ENCODE results near the gene EHD4.

EHD4 gene

DNA sequence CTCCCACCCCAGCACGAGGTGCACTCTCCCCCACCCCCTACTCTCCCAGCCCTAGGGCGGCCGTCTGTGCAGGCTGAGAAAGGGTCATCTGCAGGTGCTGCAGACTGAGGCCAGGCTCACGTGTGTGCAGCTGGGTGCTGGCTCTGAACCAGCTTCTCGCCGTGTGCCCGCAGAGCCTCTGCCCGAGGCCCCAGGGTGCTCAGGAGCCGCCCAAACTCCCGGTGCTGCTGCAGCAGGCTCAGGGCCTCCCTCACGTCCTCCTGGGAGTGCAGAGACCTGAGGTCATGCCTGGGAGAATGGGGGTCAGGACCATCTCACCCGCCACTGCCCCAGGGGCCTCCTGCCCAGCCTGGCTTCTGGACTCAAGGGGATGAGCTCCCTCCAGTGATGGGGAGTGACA, 95.7 kb downstream of the EHD4 start:
- no peak overlapping the region for H3K4me2 ChIP-seq (ENCODE audit: insufficient read depth, low read length, poor library complexity, severe bottlenecking)
- H3K79me1 ChIP-seq (ENCODE audit: low read depth, low read length), result no peaks in the 10 kb centered on the region
- no peak overlapping the region for H3K14ac ChIP-seq (ENCODE audit: low read length)
- no CpG with 5 or more reads among the region's 12 CpGs for WGBS, 2 donors (ENCODE audit: extremely low coverage in 2 of 2, insufficient read length in 2 of 2, insufficient replicate concordance in 1 of 2)
- H2BK5ac ChIP-seq (ENCODE audit: low read length), result peak overlapping the region; percentile 46
- no peak overlapping the region for H2BK120ac ChIP-seq (ENCODE audit: low read depth, low read length)
- no peak overlapping the region for H3K4ac ChIP-seq (ENCODE audit: low read length)
- H3K4me1 ChIP-seq (ENCODE audit: control insufficient read depth in 2 of 2, insufficient read depth in 1 of 2, low read depth in 1 of 2, low read length in 2 of 2), result peaks cover 1 to 6% of the 10 kb centered on the region in 2 donors
- peak overlapping the region; percentile 56 for H2BK15ac ChIP-seq (ENCODE audit: low read length)
- H2AK5ac ChIP-seq (ENCODE audit: low read depth, low read length), result peak overlapping the region; percentile 60
- H3K36me3 ChIP-seq (replicated peaks in 1 of 2; ENCODE audit: control insufficient read depth in 2 of 2, insufficient read depth in 2 of 2, low read length in 2 of 2), result no peaks in the 10 kb centered on the region
- H3K9me3 ChIP-seq (replicated peaks in 1 of 2; ENCODE audit: control insufficient read depth in 2 of 2, insufficient read depth in 1 of 2, low read depth in 1 of 2, low read length in 2 of 2), result peaks cover 0 to 3% of the 10 kb centered on the region in 2 donors
- peak overlapping the region; percentile 73 for H3K18ac ChIP-seq (ENCODE audit: low read length)
- H3K27ac ChIP-seq (replicated peaks; ENCODE audit: low read length), result no peak overlapping the region
- no peak overlapping the region for H2BK12ac ChIP-seq (ENCODE audit: low read length)
- no peak overlapping the region for H3K23ac ChIP-seq (ENCODE audit: low read depth, low read length, poor library complexity)
- no peak overlapping the region for H4K91ac ChIP-seq (ENCODE audit: low read depth, low read length, poor library complexity)
- H3K4me3 ChIP-seq (ENCODE audit: low read length in 2 of 2), result no peak overlapping the region
- H4K8ac ChIP-seq (ENCODE audit: low read depth, low read length), result no peak overlapping the region
- H3K9ac ChIP-seq (ENCODE audit: low read depth, low read length, poor library complexity), result peak overlapping the region; percentile 50
- DNase-seq (ENCODE audit: low spot score), result no peak
- peaks cover 0 to 34% (median 14%) of the 10 kb centered on the region in 3 experiments for H3K27me3 ChIP-seq (ENCODE audit: control insufficient read depth in 3 of 3, insufficient read depth in 3 of 3, low read depth in 1 of 3, low read length in 3 of 3)
- no peak overlapping the region for H2AFZ ChIP-seq (ENCODE audit: low read length)

GRCh38 chr15:41876007-41876406, 96.3 kb downstream of the EHD4 start:
- peaks cover 1 to 3% of the 10 kb centered on the region in 2 donors for H3K4me1 ChIP-seq (ENCODE audit: control insufficient read depth in 2 of 2, insufficient read depth in 1 of 2, low read depth in 1 of 2, low read length in 2 of 2)
- H3K79me1 ChIP-seq (ENCODE audit: low read depth, low read length), result no peaks in the 10 kb centered on the region
- peak overlapping the region; percentile 24 for H3K18ac ChIP-seq (ENCODE audit: low read length)
- H3K23ac ChIP-seq (ENCODE audit: low read depth, low read length, poor library complexity), result no peak overlapping the region
- no peak overlapping the region for H3K4me3 ChIP-seq (ENCODE audit: low read length in 2 of 2)
- no peaks in the 10 kb centered on the region for H3K36me3 ChIP-seq (replicated peaks in 1 of 2; ENCODE audit: control insufficient read depth in 2 of 2, insufficient read depth in 2 of 2, low read length in 2 of 2)
- H2BK12ac ChIP-seq (ENCODE audit: low read length), result no peak overlapping the region
- peak overlapping the region; percentile 25 for H3K14ac ChIP-seq (ENCODE audit: low read length)
- H2AK5ac ChIP-seq (ENCODE audit: low read depth, low read length), result peak overlapping the region; percentile 50
- peak overlapping the region; percentile 56 for H2BK15ac ChIP-seq (ENCODE audit: low read length)
- H3K27ac ChIP-seq (replicated peaks; ENCODE audit: low read length), result no peak overlapping the region
- H3K9me3 ChIP-seq (replicated peaks in 1 of 2; ENCODE audit: control insufficient read depth in 2 of 2, insufficient read depth in 1 of 2, low read depth in 1 of 2, low read length in 2 of 2), result no peaks in the 10 kb centered on the region
- H3K9ac ChIP-seq (ENCODE audit: low read depth, low read length, poor library complexity), result peak overlapping the region; percentile 3
- H4K91ac ChIP-seq (ENCODE audit: low read depth, low read length, poor library complexity), result no peak overlapping the region
- DNase-seq (ENCODE audit: low spot score), result no peak
- no peak overlapping the region for H3K4ac ChIP-seq (ENCODE audit: low read length)
- no peak overlapping the region for H4K8ac ChIP-seq (ENCODE audit: low read depth, low read length)
- H2AFZ ChIP-seq (ENCODE audit: low read length), result no peak overlapping the region
- H3K27me3 ChIP-seq (ENCODE audit: control insufficient read depth in 3 of 3, insufficient read depth in 3 of 3, low read depth in 1 of 3, low read length in 3 of 3), result peaks cover 0 to 27% (median 7%) of the 10 kb centered on the region in 3 experiments
- no CpG with 5 or more reads among the region's 13 CpGs for WGBS, 2 donors (ENCODE audit: extremely low coverage in 2 of 2, insufficient read length in 2 of 2, insufficient replicate concordance in 1 of 2)
- no peak overlapping the region for H2BK120ac ChIP-seq (ENCODE audit: low read depth, low read length)
- H3K4me2 ChIP-seq (ENCODE audit: insufficient read depth, low read length, poor library complexity, severe bottlenecking), result no peak overlapping the region
- peak overlapping the region; percentile 45 for H2BK5ac ChIP-seq (ENCODE audit: low read length)

DNA sequence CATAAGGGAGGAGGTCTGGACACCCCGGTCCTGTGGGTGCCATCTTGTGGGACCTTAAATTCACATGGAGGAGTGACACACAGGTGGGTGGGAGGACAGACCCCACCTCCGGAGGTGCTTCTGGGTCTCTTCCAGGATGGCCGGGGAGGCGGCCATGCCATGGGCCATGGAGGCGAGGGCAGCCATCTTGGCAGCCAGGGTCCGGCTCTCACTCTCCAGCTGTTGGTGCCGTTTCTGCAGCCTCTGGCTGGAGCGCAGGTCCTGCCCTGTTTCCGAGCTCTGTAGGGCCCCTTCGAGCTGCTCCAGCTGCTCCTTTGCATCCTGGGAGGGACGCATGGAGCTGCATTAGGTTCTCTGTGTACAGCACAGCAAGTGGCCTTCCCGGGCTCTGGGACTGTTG, 97.6 kb downstream of the EHD4 start:
- Histone ChIP-seq H3K18ac (ENCODE audit: low read length) (no peak overlapping the region), H3K23ac (ENCODE audit: low read depth, low read length, poor library complexity) (no peak overlapping the region), H3K27ac (replicated peaks; ENCODE audit: low read length) (no peak overlapping the region), H3K36me3 (replicated peaks in 1 of 2; ENCODE audit: control insufficient read depth in 2 of 2, insufficient read depth in 2 of 2, low read length in 2 of 2) (no peaks in the 10 kb centered on the region), H2BK120ac (ENCODE audit: low read depth, low read length) (no peak overlapping the region), H4K8ac (ENCODE audit: low read depth, low read length) (no peak overlapping the region), H2AFZ (ENCODE audit: low read length) (no peak overlapping the region), H4K91ac (ENCODE audit: low read depth, low read length, poor library complexity) (no peak overlapping the region), H3K4me1 (ENCODE audit: control insufficient read depth in 2 of 2, insufficient read depth in 1 of 2, low read depth in 1 of 2, low read length in 2 of 2) (peaks cover 3 to 5% of the 10 kb centered on the region in 2 donors), H3K4me3 (ENCODE audit: low read length in 2 of 2) (no peak overlapping the region), H2BK15ac (ENCODE audit: low read length) (no peak overlapping the region), H3K4me2 (ENCODE audit: insufficient read depth, low read length, poor library complexity, severe bottlenecking) (no peak overlapping the region), H2BK5ac (ENCODE audit: low read length) (peak overlapping the region; percentile 44), H3K4ac (ENCODE audit: low read length) (no peak overlapping the region), H3K79me1 (ENCODE audit: low read depth, low read length) (no peaks in the 10 kb centered on the region), H2AK5ac (ENCODE audit: low read depth, low read length) (peak overlapping the region; percentile 50), H3K14ac (ENCODE audit: low read length) (no peak overlapping the region), H3K27me3 (ENCODE audit: control insufficient read depth in 3 of 3, insufficient read depth in 3 of 3, low read depth in 1 of 3, low read length in 3 of 3) (peaks cover 0 to 17% (median 2%) of the 10 kb centered on the region in 3 experiments), H3K9me3 (replicated peaks in 1 of 2; ENCODE audit: control insufficient read depth in 2 of 2, insufficient read depth in 1 of 2, low read depth in 1 of 2, low read length in 2 of 2) (no peaks in the 10 kb centered on the region), H2BK12ac (ENCODE audit: low read length) (peak overlapping the region; percentile 79), H3K9ac (ENCODE audit: low read depth, low read length, poor library complexity) (no peak overlapping the region)
- DNase-seq (ENCODE audit: low spot score), result no peak
- WGBS, 2 donors (ENCODE audit: extremely low coverage in 2 of 2, insufficient read length in 2 of 2, insufficient replicate concordance in 1 of 2), result no CpG with 5 or more reads among the region's 12 CpGs

DNA sequence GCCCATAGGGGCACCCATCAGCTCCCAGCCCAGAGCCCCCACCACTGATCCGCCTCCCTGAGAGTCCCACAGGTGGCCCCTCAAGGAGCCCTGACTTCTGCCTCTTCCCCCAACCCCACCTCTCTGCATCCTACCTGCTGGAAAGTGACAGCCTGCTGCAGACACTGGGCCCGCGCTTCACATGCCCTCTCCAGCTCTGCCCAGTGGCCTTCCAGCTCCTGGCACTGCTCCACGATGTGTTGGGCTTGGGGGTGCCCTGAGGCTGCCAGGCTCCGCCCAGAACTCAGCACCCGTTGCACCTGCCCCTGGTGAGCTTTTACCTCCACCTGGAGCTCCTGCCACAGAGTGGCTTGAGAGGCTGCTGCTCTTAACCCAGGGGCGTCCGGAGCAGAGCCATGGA, 98.6 kb downstream of the EHD4 start:
- no peak overlapping the region for H4K91ac ChIP-seq (ENCODE audit: low read depth, low read length, poor library complexity)
- no peaks in the 10 kb centered on the region for H3K79me1 ChIP-seq (ENCODE audit: low read depth, low read length)
- H3K14ac ChIP-seq (ENCODE audit: low read length), result peak overlapping the region; percentile 78
- H2AFZ ChIP-seq (ENCODE audit: low read length), result no peak overlapping the region
- no peak overlapping the region for H4K8ac ChIP-seq (ENCODE audit: low read depth, low read length)
- no peak overlapping the region for H2BK15ac ChIP-seq (ENCODE audit: low read length)
- DNase-seq (ENCODE audit: low spot score), result no peak
- no peak overlapping the region for H3K9ac ChIP-seq (ENCODE audit: low read depth, low read length, poor library complexity)
- H3K27ac ChIP-seq (replicated peaks; ENCODE audit: low read length), result no peak overlapping the region
- H2BK12ac ChIP-seq (ENCODE audit: low read length), result no peak overlapping the region
- no peak overlapping the region for H3K23ac ChIP-seq (ENCODE audit: low read depth, low read length, poor library complexity)
- no peak overlapping the region for H2AK5ac ChIP-seq (ENCODE audit: low read depth, low read length)
- peaks cover 0 to 14% (median 2%) of the 10 kb centered on the region in 3 experiments for H3K27me3 ChIP-seq (ENCODE audit: control insufficient read depth in 3 of 3, insufficient read depth in 3 of 3, low read depth in 1 of 3, low read length in 3 of 3)
- no peak overlapping the region for H3K4ac ChIP-seq (ENCODE audit: low read length)
- no CpG with 5 or more reads among the region's 8 CpGs for WGBS, 2 donors (ENCODE audit: extremely low coverage in 2 of 2, insufficient read length in 2 of 2, insufficient replicate concordance in 1 of 2)
- H3K4me3 ChIP-seq (ENCODE audit: low read length in 2 of 2), result no peak overlapping the region
- H3K9me3 ChIP-seq (replicated peaks in 1 of 2; ENCODE audit: control insufficient read depth in 2 of 2, insufficient read depth in 1 of 2, low read depth in 1 of 2, low read length in 2 of 2), result no peaks in the 10 kb centered on the region
- no peaks in the 10 kb centered on the region for H3K36me3 ChIP-seq (replicated peaks in 1 of 2; ENCODE audit: control insufficient read depth in 2 of 2, insufficient read depth in 2 of 2, low read length in 2 of 2)
- H2BK120ac ChIP-seq (ENCODE audit: low read depth, low read length), result no peak overlapping the region
- no peak overlapping the region for H2BK5ac ChIP-seq (ENCODE audit: low read length)
- H3K18ac ChIP-seq (ENCODE audit: low read length), result no peak overlapping the region
- peaks cover 3 to 5% of the 10 kb centered on the region in 2 donors for H3K4me1 ChIP-seq (ENCODE audit: control insufficient read depth in 2 of 2, insufficient read depth in 1 of 2, low read depth in 1 of 2, low read length in 2 of 2)
- H3K4me2 ChIP-seq (ENCODE audit: insufficient read depth, low read length, poor library complexity, severe bottlenecking), result no peak overlapping the region

Data from neuronal stem cell (in vitro differentiated cells).